Occipital lobe (tissue), 2 donors: ENCODE measurements around the gene POLE4. TPM values are rescaled to one million over a fixed set of nuclear protein-coding genes. Genes with fewer than 3 reads are reported as not detected.
A peak's percentile ranks its signal among the peaks of the same experiment; 100 is the strongest.

Experiments
- DNase-seq: peaks from one replicate; lab custom pipeline; 2025; lab: John Stamatoyannopoulos, UW
- total RNA-seq: library from RNA; depleted of rRNA; stranded (reverse); fragments of >200 nt; gene quantifications from one replicate; pipeline ENCODE4 v1.2.3, GENCODE V29; 2014

POLE4 gene, protein sequence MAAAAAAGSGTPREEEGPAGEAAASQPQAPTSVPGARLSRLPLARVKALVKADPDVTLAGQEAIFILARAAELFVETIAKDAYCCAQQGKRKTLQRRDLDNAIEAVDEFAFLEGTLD
- 16.5 TPM for total RNA-seq

DNA sequence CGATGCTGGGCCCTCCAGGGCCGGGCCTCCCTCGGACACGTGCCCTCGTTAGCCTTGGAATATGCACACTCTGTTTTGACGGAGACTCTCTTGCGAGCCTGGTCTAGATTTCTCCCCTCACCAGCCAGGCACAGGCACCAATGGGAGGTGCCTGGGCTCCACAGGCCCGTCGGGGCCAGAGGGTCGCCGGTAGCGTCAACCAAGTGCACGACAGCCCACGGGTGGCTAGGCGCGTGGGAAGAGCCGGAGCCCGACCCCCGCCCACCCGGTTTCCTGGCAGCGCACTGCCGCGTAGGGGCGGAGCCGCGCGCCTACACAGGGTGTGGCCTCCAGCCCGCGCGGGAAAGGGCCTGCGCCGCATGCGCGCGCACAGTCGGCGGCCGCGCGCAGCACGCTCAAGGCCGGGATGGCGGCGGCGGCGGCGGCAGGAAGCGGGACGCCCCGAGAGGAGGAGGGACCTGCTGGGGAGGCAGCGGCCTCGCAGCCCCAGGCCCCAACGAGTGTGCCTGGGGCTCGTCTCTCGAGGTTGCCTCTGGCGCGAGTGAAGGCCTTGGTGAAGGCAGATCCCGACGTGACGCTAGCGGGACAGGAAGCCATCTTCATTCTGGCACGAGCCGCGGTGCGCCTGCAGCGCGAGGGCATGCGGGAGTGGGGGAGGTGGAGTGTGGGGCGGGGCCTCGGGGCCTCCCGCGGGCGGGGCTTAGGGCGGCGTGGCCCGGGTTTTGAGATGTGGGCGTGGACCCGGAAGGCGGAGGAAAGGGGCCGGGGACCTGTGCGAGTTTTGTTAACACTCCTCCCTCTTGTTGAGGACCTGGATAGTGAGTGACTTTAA is at the start of gene POLE4:
Gene POLE4, plus strand, starts transcription at position 370 of the 832 bp plus-strand sequence. Its CDS starts 37 bp downstream, at position 407.
- peak; percentile 85 for DNase-seq

DNA sequence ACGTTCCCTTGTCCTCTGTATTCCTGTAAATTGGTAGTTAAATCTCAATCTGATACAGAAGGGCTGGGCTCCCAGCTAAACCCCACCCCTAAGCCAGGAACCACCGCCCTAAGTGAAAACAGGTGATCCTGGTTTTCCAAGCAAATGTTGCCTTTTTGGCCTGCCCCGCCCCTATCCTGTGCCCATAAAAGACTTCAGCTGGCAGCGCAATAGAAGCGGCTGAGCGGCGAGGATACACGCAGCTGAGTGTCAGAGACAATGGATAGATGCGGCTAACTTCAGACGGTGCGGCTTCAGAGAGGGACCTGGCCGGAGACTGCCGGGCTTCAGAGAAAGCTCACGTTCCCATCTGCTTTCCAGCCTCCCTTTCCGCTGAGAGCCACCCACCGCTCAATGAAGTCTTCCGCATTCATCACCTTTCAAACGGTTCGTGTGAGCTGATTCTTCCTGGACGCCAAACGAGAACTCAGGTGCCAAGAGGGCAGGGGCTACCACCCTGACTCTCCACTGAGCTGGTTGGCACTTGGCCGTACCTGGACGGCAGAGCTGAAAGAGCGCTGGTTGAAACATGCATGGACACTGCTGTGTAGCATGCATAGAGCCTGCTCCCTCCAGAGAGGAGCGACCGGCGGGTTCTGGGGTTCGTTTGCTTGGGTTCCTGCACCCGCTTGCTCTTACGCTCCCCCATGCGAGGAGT is 49.5 kb upstream of the POLE4 start:
- no peak for DNase-seq

DNA sequence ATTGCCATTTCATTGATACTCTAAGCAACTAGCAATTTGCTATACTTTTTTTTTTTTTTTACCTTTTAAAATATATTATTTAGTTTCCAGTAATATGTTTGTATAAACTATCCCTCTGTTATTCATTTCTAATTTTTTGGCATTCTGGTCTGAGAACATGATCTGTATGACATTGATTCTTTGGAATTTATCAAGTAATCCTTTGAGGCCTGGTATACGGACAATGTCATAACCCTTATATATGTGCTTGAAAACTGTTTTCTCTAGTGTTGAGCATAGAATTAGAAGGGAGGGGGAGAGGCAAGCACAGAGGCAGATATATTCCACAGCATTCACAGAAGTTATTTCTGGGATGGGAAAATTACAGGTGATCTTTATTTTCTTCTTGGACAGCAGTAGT is 48.2 kb upstream of the POLE4 start:
- DNase-seq = no peak

- DNase-seq = no peak
Measured at GRCh38 chr2:74911061-74911460, 47.4 kb upstream of the POLE4 start.

DNA sequence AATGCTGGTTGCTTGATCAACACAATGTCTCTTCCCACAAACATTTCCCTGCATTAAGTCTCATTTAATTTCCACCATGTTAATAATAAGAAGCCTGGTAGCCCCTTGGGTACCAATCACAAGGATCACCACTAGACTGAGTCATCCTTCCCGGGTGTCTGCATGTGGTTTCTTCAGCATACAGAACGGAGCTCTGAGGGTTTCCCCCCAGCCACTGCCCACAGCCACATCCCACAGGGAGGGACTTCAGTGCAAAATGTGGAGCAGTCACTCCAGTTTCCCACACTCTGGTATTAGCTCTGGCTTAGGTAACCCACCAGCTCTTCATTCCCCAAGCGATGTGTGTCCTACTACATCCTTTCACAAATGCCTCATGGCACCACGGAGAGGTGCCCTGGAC is 42.7 kb upstream of the POLE4 start:
- DNase-seq = no peak

DNA sequence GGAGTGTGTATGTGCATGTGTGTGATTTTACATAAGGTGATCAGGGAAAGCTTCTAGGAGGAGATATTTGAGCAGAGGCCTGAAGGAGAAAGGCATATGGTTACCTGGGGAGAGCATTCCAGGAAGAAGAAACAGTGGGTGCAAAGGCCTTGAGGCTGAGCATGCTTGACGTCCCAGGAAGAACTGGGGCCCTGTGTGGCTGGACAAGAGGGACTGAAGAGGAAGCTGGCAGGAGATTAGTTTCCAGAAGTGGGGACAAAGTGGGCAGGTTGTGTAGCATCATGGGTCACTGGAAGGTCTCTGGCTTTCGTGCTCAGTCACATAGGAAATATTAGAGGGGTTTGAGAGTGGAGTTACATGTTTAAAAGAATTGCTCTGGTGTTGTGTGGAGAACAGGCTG is 42.0 kb upstream of the POLE4 start:
- DNase-seq = no peak

DNA sequence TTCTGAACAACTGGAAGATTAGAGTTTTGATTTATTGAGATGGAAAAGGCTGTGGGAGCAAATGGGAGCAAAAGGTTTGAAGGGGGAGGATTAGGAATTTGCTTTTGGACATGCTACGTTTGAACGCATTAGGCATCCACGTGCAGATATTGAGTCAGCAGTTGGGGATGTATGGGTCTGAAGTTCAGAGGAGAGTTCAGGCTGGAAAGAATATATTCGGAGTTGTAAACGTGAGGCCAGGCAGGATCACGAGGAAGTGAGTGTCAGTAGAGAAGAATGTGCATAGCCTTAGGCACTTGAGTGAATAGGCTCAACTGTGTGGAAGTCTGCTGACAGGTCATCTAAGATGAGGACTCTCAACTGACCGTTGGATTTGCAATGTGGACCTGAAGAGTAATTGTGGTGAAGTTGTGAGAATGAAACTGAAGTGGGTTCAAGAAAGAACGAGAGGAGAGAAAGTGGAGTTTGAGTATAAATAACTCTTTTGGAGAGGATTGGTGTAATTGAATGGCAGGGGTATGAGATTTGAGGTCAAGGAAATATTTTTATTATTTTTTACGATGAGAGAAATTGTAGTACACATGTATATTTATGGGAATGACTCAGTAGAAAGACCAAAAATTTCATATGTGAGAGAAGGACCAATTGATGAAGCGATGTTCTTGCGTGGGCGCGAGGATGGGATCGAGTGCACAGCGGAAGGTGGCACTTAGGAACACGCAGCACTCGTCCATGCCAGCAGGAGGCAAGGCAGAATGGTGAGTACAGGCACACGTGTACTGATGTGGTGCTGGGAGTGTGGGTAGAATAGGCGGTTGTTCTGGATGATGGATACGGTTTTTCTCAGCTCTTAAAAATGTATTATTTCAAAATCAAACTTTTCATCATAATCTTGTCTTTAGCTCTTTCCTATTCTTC is 40.5 kb upstream of the POLE4 start:
- DNase-seq = no peak

DNA sequence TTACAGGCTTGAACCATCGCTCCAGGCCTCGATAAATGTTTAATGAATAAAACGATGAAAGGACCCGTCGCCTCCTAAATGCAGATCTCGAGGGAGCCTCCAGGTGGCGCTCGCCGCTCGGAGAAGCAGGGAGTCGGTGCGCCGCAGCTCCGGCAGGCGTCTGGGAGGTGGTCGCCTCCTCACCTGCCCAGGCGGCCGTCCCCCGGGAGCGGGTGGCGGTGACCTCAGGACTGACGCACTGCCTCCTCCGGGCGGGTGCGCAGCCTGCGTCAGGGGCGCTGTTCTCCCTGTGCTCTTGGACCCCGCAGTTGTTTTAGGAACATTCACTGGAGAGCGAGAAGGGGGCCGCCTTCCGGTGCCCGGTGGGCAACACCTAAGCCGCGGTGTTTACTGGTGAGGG is 38.6 kb upstream of the POLE4 start:
- DNase-seq = peak; percentile 26

DNA sequence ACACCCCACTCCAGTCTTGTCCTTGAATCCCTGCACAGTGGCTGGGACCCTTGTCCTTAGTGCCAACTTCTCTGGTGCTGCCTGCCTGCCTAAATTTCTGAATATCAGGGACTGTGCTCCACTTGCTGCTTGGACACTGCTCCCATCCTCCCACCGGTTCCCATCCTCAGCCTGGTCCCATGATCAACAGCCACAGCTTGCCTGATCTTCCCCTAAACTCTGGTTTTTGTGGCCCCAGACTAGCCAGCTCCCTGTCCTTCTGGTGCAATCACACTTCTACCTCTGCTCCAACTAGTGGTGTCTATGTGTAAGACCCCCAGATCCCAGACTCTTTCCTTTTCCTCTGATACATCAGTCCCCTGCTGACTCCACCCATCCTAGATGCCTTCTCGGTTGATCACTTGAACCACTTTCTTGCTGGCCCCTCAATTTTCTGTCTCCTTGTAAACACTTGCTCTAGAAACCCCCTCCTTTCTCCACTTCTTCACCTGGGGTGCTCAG is 37.2 kb upstream of the POLE4 start:
- DNase-seq = no peak

DNA sequence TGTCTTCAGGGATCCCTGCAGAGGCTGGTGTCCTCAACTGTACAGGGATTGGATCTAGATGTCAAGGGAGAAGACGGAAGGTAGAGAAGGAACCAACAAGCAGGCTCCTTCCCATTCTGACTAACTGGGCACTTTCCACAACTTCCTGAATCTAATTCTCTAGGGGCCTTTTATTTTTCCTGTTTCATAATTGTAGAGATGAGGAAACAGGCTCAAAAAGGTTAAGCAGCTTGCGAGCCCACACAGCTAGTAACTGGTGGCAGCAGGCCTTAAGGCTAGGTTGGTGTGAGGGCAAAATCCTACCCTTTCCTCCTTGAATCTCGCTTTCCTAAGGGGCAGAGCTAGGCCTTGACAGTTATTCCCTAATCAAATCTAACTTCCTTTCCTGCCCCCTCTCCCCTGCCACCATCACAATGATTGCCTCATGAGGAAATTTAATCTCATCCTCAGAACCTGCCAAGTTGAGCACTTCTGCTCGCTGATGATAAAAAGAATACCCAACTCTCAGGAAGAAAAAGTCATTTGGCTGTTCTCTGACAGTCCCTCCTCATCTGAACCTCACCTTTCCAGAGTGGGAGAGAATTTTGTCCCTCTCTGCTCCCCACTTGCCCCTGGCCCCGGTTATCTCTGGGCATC is 35.7 kb upstream of the POLE4 start:
- no peak for DNase-seq

DNA sequence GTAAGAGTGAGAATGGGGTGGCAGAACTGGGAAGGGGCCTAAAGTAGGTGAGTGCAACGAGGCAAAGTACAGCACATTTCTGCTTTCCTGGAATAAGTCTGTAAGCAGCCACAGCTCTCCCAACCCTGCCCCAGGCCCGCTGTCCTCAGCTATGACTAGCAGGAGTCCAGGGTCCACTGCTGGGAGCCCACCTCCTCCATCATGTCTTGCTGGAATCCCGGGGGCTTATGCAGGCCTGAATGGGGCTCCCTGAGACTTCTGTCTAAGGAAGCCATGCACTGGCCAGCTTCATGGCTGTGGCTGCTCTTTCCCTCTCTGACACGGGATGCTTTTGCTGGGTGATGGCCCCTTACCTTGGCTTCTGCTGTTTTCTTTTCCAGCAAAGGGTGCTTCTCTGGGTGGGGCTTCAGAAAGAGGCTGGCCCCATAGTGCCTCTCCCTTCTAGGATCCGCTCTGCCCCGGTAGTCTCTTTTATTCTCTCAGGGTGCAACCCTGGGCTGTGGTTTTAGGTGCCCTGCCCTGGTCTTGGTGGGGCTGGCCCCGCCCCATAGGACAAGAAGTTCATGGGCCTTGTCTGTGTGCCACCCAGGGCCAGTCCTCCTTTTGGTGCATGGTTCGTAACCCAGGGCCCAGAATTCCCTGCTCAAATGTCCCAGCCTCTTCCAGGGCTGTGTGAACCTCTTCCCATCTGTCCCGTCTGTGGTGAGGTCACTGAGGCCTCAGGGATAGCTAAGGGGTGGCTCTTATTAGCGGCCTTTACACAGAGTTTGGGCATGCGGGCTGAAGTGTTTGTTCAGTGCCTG is 33.8 kb upstream of the POLE4 start:
- no peak for DNase-seq

DNA sequence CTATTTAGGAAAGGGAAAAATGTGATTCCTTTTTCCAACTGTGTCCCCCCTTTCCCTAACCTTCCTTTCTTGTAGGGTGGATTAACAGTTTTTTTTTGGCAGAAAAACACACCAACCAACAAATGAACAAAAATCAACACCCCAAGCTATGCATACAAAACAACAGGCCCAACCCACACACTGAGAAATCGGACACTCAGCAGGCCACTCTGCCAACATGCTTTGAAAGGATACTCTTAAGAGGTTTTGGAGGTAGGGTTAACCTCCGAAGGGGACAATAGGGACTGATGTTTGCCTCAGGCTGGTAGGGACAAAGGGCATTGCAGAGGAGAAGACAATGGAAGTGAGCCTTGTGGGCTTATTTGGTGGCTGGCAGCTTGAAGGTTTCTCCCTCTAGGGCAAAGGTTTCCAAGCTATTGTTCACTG is 33.1 kb upstream of the POLE4 start:
- no peak for DNase-seq

- no peak for DNase-seq
Measured at GRCh38 chr2:74927621-74928020, 30.8 kb upstream of the POLE4 start.

GRCh38 chr2:74930811-74931486 is 27.5 kb upstream of the POLE4 start:
- DNase-seq = no peak

DNA sequence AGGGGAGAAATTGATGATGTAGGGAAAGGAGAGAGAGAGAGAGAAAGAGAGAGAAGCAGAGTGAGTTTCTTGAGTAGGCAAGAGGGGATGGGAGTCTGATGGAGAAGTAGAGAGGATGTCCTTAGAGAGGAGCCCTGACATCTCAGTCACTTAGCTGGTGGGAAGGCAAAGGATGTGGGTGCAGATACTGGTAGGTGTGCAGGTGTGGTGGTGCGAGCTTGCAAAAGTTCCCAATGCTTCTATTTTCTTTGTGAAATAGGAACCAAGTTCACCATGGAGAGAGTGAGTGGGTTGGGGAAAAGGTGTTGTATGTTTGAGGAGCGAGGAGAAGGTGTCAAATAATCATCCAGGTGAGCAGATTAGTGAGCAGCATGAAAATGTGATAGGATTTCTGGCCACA is 26.5 kb upstream of the POLE4 start:
- no peak for DNase-seq

GRCh38 chr2:74935975-74936391 is 22.5 kb upstream of the POLE4 start:
- no peak for DNase-seq

DNA sequence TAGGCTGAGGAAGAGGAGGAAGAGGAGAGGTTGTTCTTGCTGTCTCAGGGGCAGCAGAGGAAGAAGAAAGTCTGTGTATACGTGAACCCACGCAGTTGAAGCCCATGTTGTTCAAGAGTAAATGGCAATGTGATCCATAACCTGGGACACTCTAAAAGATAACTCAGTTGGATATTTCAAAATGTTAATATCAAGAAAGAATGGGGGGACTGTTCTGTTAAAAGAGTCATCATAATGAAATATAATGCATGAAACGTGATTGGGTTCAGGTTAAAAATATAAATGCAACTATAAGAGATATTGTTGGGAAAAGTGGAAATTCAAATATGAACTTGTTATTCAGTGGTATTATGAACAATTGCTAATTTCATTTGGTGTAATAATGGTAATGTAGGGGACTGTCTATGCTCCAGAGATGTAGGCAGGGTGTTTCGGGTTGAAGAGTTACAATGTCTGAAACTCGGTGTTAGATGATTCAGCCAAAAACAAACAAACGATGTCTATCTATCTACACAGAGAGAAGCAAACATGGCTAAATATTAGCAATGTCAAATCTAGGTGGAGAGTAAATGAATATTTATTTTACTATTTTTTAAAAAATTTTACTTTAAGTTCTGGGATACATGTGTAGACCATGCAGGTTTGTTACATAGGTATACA is 21.1 kb upstream of the POLE4 start:
- DNase-seq = no peak

- no peak for DNase-seq
Measured at GRCh38 chr2:74938264-74938663, 20.2 kb upstream of the POLE4 start.
